Activated T-cell treated with anti-CD3 and anti-CD28 coated beads, Interleukin-2, amount 50 U/mL, for 72 hours (primary cell): ENCODE measurements around the gene SLC25A36. TPM values are rescaled to one million over a fixed set of nuclear protein-coding genes. Genes with fewer than 3 reads are reported as not detected.
"Not testable (repeated sequence)": the region's sequence is repeated elsewhere in the genome, so short reads cannot be mapped to it uniquely, and the experiment has no call there.

Experiments
- ATAC-seq, 2 donors: fragments of 150-1000 bp; cut with Tn5 transposase; replicated peaks in 1 of 2; 2 replicates each; pipeline ENCODE4 v1.10.0; 2021; ENCODE audit warnings: moderate library complexity in 2 of 2, mild to moderate bottlenecking in 1 of 2
- DNase-seq, 2 donors: peaks; one replicate each; pipeline ENCODE4 v3.0.0; 2021 to 2022; ENCODE audit warnings: mixed read lengths in 1 of 2
- H3K27ac Mint-ChIP-seq: one replicate; pipeline ENCODE4 v1.8.0; 2022; ENCODE audit warnings: mild to moderate bottlenecking, moderate library complexity, mixed read lengths
- H3K27me3 Mint-ChIP-seq: one replicate; pipeline ENCODE4 v1.8.0; 2022; ENCODE audit warnings: low read depth, mixed read lengths
- H3K36me3 Mint-ChIP-seq, 2 donors: one replicate each; pipeline ENCODE4 v1.8.0; 2022; ENCODE audit warnings: mixed read lengths in 2 of 2, mild to moderate bottlenecking in 1 of 2; ENCODE audit not compliant: insufficient read depth in 2 of 2
- H3K4me1 Mint-ChIP-seq: one replicate; pipeline ENCODE4 v1.8.0; 2022; ENCODE audit warnings: low read depth, mixed read lengths
- H3K4me3 Mint-ChIP-seq, 2 donors: one replicate each; pipeline ENCODE4 v1.8.0; 2022; ENCODE audit warnings: mild to moderate bottlenecking in 2 of 2, mixed read lengths in 2 of 2, moderate library complexity in 2 of 2
- H3K9me3 Mint-ChIP-seq, 2 donors: one replicate each; pipeline ENCODE4 v1.8.0; 2022; ENCODE audit warnings: mixed read lengths in 2 of 2
- total RNA-seq, 2 donors: library from RNA; stranded (reverse); gene quantifications; one replicate each; pipeline ENCODE4 v1.2.3, GENCODE V29; 2022

Gene SLC25A36
- total RNA-seq, 2 donors from 2014 or later: 67.5 to 83.6 TPM

DNA sequence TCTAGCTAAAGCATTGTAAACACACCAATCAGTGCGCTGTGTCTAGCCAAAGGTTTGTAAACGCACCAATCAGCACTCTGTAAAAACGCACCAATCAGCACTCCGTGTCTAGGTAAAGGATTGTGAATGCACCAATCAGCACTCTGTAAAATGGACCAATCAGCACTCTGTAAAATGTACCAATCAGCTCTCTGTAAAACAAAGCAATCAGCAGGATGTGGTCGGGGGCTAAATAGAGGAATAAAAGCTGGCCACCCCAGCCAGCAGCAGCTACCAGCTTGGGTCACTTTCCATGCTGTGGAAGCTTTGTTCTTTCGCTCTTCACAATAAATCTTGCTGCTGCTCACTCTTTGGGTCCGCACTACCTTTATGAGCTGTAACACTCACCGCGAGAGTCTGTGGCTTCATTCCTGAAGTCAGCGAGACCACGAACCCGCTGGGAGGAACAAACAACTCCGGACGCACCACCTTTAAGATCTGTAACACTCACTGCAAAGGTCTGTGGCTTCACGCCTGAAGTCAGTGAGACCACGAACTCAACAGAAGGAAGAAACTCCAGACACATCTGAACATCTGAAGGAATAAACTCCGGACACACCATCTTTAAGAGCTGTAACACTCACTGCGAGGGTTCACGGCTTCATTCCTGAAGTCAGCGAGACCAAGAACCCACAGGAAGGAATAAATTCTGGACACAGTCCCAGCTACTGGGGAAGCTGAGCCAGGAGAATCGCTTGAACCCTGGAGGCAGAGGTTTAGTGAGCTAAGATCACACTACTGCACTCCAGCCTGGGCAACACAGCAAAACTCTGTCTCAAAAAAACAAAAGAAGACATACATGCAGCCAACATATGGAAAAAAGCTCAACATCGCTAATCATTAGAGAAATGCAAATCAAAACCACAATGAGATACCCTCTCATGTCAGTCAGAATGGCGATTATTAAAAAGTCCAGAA, 76.0 kb downstream of the SLC25A36 start:
- ATAC-seq: peak in 1 of 2 donors; percentile 44

DNA sequence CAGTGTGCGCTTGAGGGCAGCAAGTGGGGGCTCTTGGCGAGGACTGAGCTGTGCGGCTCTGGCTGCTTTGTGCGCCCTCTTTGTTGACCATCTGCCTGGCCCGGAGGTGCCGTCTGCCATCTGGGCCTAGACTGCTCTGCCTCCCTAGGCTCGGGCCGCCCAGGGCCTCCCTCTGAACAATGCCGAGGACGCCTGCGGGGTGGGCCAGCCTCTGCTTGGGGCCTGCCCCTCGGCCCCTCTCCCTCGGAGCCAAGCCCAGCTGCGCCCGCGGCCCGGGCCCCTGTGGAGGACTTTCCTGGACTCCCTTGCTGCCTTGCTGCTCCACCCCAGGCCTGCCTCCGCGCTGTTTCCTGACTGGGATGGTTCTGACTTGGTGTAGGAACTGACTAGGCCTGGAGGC, 77.6 kb downstream of the SLC25A36 start:
- no peaks in the 10 kb centered on the region for H3K27me3 Mint-ChIP-seq
- no peaks in the 10 kb centered on the region for H3K36me3 Mint-ChIP-seq
- H3K4me3 Mint-ChIP-seq: no peak overlapping the region
- ATAC-seq (no peak), DNase-seq (no peak)
- no peak overlapping the region for H3K27ac Mint-ChIP-seq
- no peaks in the 10 kb centered on the region for H3K9me3 Mint-ChIP-seq
- H3K4me1 Mint-ChIP-seq: peaks cover 28% of the 10 kb centered on the region

More for the DNA sequence above, 76.0 kb downstream of the SLC25A36 start:
- H3K36me3 Mint-ChIP-seq, H3K27ac Mint-ChIP-seq, H3K27me3 Mint-ChIP-seq, H3K9me3 Mint-ChIP-seq: not testable (repeated sequence)
- peak overlapping the region in 1 of 2 donors; percentile 33 for H3K4me3 Mint-ChIP-seq
- DNase-seq: peak; percentile 22 to 57
- peaks cover 28% of the 10 kb centered on the region for H3K4me1 Mint-ChIP-seq

- Mint-ChIP-seq H3K27me3 (no peaks in the 10 kb centered on the region), H3K4me1 (peaks cover 28% of the 10 kb centered on the region), H3K27ac (no peak overlapping the region), H3K9me3 (no peaks in the 10 kb centered on the region), H3K36me3 (no peaks in the 10 kb centered on the region), H3K4me3 (no peak overlapping the region)
- ATAC-seq: peak; percentile 75 to 86
- peak in 1 of 2 donors; percentile 38 for DNase-seq
Observed at GRCh38 chr3:141020143-141020830, 78.7 kb downstream of the SLC25A36 start.

DNA sequence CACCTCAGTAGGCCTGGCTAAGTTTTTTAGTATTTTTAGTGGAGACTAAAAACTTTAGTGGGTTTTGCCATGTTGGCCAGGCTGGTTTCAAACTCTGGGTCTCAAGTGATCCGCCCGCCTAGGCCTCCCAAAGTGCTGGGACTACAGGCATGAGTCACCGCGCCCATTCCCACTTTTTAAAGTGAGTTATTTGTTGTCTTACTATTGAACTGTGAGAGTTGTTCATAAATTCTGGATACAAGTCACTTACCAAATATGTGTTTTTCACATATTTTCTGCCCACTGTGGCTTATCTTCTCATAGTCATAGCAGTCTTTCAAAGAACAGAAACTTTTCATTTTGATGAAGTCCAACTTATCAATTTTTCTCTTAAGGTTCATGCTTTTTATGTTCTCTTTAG, 79.6 kb downstream of the SLC25A36 start:
- Mint-ChIP-seq H3K4me1 (peaks cover 28% of the 10 kb centered on the region), H3K36me3 (no peaks in the 10 kb centered on the region), H3K27me3 (peaks cover 2% of the 10 kb centered on the region), H3K27ac (no peak overlapping the region), H3K9me3 (no peaks in the 10 kb centered on the region), H3K4me3 (no peak overlapping the region)
- ATAC-seq (no peak), DNase-seq (no peak)

Other genes starting within 250 kb of the SLC25A36 start
- gene SPSB4, start 109.5 kb downstream of the SLC25A36 start, total RNA-seq: not detected